H9 (cell line): Measurements from ENCODE around the gene PLCG1. TPM values are rescaled to one million over a fixed set of nuclear protein-coding genes. Genes with fewer than 3 reads are reported as not detected.

Experiments used
- DNase-seq: peaks from one replicate; pipeline ENCODE4 v3.0.0-alpha.2; 2017
- H2AFZ ChIP-seq: one replicate; pipeline ENCODE4 v1.6.1; 2013; ENCODE audit warnings: mild to moderate bottlenecking, low read length, control low read depth, moderate library complexity
- H2AK5ac ChIP-seq: 2 replicates; pipeline ENCODE4 v1.6.1; 2013; ENCODE audit warnings: low read length, control low read depth, mixed read lengths; ENCODE audit not compliant: insufficient read length
- H2BK120ac ChIP-seq: one replicate; pipeline ENCODE4 v1.6.1; 2013; ENCODE audit warnings: low read depth, mild to moderate bottlenecking, low read length, control low read depth, inconsistent platforms; ENCODE audit not compliant: poor library complexity, severe bottlenecking
- H2BK12ac ChIP-seq: 2 replicates; pipeline ENCODE4 v1.6.1; 2013; ENCODE audit warnings: low read length, control low read depth, mixed read lengths, low read depth; ENCODE audit not compliant: insufficient read length
- H2BK15ac ChIP-seq: 2 replicates; pipeline ENCODE4 v1.6.1; 2013; ENCODE audit warnings: low read depth, low read length, control low read depth
- H2BK20ac ChIP-seq: one replicate; pipeline ENCODE4 v1.6.1; 2013; ENCODE audit warnings: low read depth, mild to moderate bottlenecking, low read length, control low read depth, inconsistent platforms; ENCODE audit not compliant: poor library complexity, severe bottlenecking
- H2BK5ac ChIP-seq: 2 replicates; pipeline ENCODE4 v1.6.1; 2013; ENCODE audit warnings: low read length, control low read depth, mixed read lengths; ENCODE audit not compliant: insufficient read length
- H3K14ac ChIP-seq: 2 replicates; pipeline ENCODE4 v1.6.1; 2013; ENCODE audit warnings: low read length, control low read depth; ENCODE audit not compliant: insufficient read depth
- H3K18ac ChIP-seq: 2 replicates; pipeline ENCODE4 v1.6.1; 2013; ENCODE audit warnings: low read depth, mild to moderate bottlenecking, mixed read lengths, low read length, control low read depth; ENCODE audit not compliant: insufficient read length
- H3K23ac ChIP-seq: 2 replicates; pipeline ENCODE4 v1.6.1; 2013; ENCODE audit warnings: low read length, control low read depth, mixed read lengths, low read depth; ENCODE audit not compliant: insufficient read length
- H3K23me2 ChIP-seq: 2 replicates; pipeline ENCODE4 v1.6.1; 2013; ENCODE audit warnings: low read depth, mild to moderate bottlenecking, mixed read lengths, low read length, control low read depth; ENCODE audit not compliant: insufficient read length, poor library complexity, severe bottlenecking
- H3K27ac ChIP-seq: 2 replicates; pipeline ENCODE4 v1.5.1; 2013; ENCODE audit warnings: low read length, control low read depth, mixed read lengths, low read depth; ENCODE audit not compliant: insufficient read length
- H3K27me3 ChIP-seq: 2 replicates; pipeline ENCODE4 v1.6.1; 2013; ENCODE audit warnings: low read length, control low read depth, inconsistent platforms; ENCODE audit not compliant: insufficient read depth
- H3K4ac ChIP-seq: 2 replicates; pipeline ENCODE4 v1.6.1; 2013; ENCODE audit warnings: low read depth, mild to moderate bottlenecking, control low read depth, inconsistent platforms, low read length, moderate library complexity
- H3K4me1 ChIP-seq: 2 replicates; pipeline ENCODE4 v1.6.1; 2013; ENCODE audit warnings: low read length, control low read depth, inconsistent platforms; ENCODE audit not compliant: insufficient read depth
- H3K4me2 ChIP-seq: 2 replicates; pipeline ENCODE4 v1.6.1; 2013; ENCODE audit warnings: low read length, control low read depth, mixed read lengths; ENCODE audit not compliant: insufficient read length, insufficient read depth
- H3K56ac ChIP-seq: 2 replicates; pipeline ENCODE4 v1.6.1; 2013; ENCODE audit warnings: low read depth, mild to moderate bottlenecking, mixed read lengths, low read length, control low read depth; ENCODE audit not compliant: insufficient read length
- H3K79me1 ChIP-seq: 2 replicates; pipeline ENCODE4 v1.6.1; 2013; ENCODE audit warnings: low read depth, mild to moderate bottlenecking, moderate library complexity, low read length, control low read depth, inconsistent platforms; ENCODE audit not compliant: insufficient read depth, poor library complexity, severe bottlenecking
- H3K79me2 ChIP-seq: 2 replicates; pipeline ENCODE4 v1.6.1; 2013; ENCODE audit warnings: low read length, control low read depth, inconsistent platforms; ENCODE audit not compliant: insufficient read depth
- H3K9ac ChIP-seq: 2 replicates; pipeline ENCODE4 v1.6.1; 2013; ENCODE audit warnings: low read length, control low read depth, mixed read lengths; ENCODE audit not compliant: insufficient read length; ENCODE audit errors: extremely low read depth
- H3K9me3 ChIP-seq: one replicate; pipeline ENCODE4 v1.6.1; 2013; ENCODE audit warnings: low read depth, low read length, inconsistent platforms; ENCODE audit not compliant: control insufficient read depth
- H3T11ph ChIP-seq: one replicate; pipeline ENCODE4 v1.6.1; 2013; ENCODE audit warnings: mild to moderate bottlenecking, low read length, control low read depth, inconsistent platforms
- H4K20me1 ChIP-seq: one replicate; pipeline ENCODE4 v1.6.1; 2013; ENCODE audit not compliant: control insufficient read depth, insufficient read length, insufficient read depth
- H4K5ac ChIP-seq: 2 replicates; pipeline ENCODE4 v1.6.1; 2013; ENCODE audit warnings: low read depth, mild to moderate bottlenecking, mixed read lengths, low read length, control low read depth; ENCODE audit not compliant: insufficient read length
- H4K8ac ChIP-seq: replicated peaks from 2 replicates; pipeline ENCODE4 v1.6.1; 2013; ENCODE audit warnings: low read length, control low read depth, mixed read lengths, low read depth; ENCODE audit not compliant: insufficient read length
- H4K91ac ChIP-seq: 2 replicates; pipeline ENCODE4 v1.6.1; 2013; ENCODE audit warnings: low read depth, mild to moderate bottlenecking, moderate library complexity, mixed read lengths, low read length, control low read depth; ENCODE audit not compliant: insufficient read length
- H3K27ac Mint-ChIP-seq, 3 experiments: 2 replicates in 2 of 3; 3 replicates in 1 of 3; pipeline ENCODE4 v1.8.0; 2020 to 2021; ENCODE audit warnings: mixed read lengths in 3 of 3, mild to moderate bottlenecking in 1 of 3, moderate library complexity in 1 of 3
- H3K27me3 Mint-ChIP-seq: 2 replicates; pipeline ENCODE4 v1.8.0; 2021; ENCODE audit warnings: low read depth, mild to moderate bottlenecking, moderate library complexity, mixed read lengths
- H3K36me3 Mint-ChIP-seq, 3 experiments: 2 replicates in 2 of 3; 3 replicates in 1 of 3; pipeline ENCODE4 v1.8.0; 2020 to 2021; ENCODE audit warnings: low read depth in 3 of 3, mixed read lengths in 3 of 3; ENCODE audit not compliant: insufficient read depth in 1 of 3
- H3K4me1 Mint-ChIP-seq, 2 experiments: 2 replicates each; pipeline ENCODE4 v1.8.0; 2020; ENCODE audit warnings: mixed read lengths in 2 of 2
- H3K4me3 Mint-ChIP-seq, 2 experiments: 2 replicates in 1 of 2; 3 replicates in 1 of 2; pipeline ENCODE4 v1.8.0; 2020 to 2021; ENCODE audit warnings: mild to moderate bottlenecking in 2 of 2, mixed read lengths in 2 of 2, moderate library complexity in 1 of 2
- H3K9me3 Mint-ChIP-seq, 2 experiments: 2 replicates in 1 of 2; 3 replicates in 1 of 2; pipeline ENCODE4 v1.8.0; 2020; ENCODE audit warnings: mild to moderate bottlenecking in 2 of 2, mixed read lengths in 2 of 2, moderate library complexity in 1 of 2
- WGBS: extraction: QIAGEN DNeasy Blood & Tissue Kit; methylation state at CpG from one replicate; pipeline ENCODE4 v1.1.7; 2013; ENCODE audit warnings: missing lambda C conversion rate, low lambda C conversion rate, mixed read lengths; ENCODE audit not compliant: insufficient read length; ENCODE audit errors: extremely low coverage; 5-methylcytosine and 5-hydroxymethylcytosine counted together
- total RNA-seq: library from RNA; stranded (reverse); gene quantifications from 2 replicates; pipeline ENCODE4 v1.2.1, GENCODE V29; 2021
- TF ChIP-seq, protein P1 (sequence below): fragments of 200-600 bp; sonication (generic); conservative IDR thresholded peaks from 3 replicates; pipeline ENCODE4 v1.8.0; 2021; ENCODE audit warnings: antibody characterized with exemption, mild to moderate bottlenecking

Gene PLCG1
- total RNA-seq, 1 experiment from 2014 or later, result 171 TPM

DNA sequence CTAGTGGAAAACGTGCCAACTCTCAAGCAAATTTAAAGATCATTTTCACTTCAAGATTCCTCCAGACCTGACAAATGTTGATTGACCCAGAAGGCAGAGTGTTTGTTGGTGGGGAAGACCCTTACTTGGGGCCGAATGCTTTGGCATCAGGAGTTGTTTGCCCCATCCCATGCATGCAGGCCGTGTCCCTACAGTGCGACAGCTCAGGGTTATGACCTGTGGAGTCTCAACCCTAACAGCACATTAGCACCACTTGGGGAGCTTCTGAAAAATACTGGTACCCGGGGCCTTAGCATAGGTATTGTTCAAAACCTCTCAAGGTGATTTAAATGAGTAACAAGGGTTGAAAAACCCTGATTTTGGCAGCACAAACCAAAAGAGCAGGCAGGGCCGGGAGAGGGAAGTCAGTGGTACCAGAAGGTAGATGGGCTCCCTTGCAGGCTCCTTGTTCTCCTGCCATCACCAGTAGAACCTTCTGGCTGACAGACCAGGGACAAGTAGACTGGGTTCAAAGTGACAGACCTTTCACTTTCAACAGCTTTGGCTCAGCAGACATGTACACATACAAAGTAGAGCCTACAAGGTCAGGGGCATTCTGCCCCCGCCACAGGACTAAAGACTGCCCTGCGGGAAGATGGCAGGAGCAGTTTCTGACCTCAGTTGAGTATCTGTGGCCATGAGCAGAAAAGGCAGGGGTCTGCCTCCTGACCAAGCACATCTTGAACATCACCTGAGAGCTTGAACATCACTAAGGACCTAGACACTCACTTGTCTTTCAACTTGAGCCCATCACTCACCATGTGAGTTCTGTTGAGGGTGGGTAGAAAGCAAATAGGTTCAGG, 39.6 kb downstream of the PLCG1 start:
- Mint-ChIP-seq H3K27me3 (no peaks in the 10 kb centered on the region), H3K4me1 (peaks cover 26 to 38% of the 10 kb centered on the region in 2 experiments), H3K27ac (peak overlapping the region; percentile 2 to 8 (median 5); a peak in 3 of 7 replicates), H3K9me3 (no peaks in the 10 kb centered on the region), H3K36me3 (peaks cover 25 to 63% (median 41%) of the 10 kb centered on the region in 3 experiments; a peak in 6 of 7 replicates), H3K4me3 (no peak overlapping the region)
- Histone ChIP-seq H2AK5ac (no peak overlapping the region), H3K27me3 (no peaks in the 10 kb centered on the region), H3T11ph (no peak overlapping the region), H3K79me1 (no peaks in the 10 kb centered on the region), H3K4me1 (peaks cover 3% of the 10 kb centered on the region; the same call in 1 of the 2 replicates), H4K8ac (no peak overlapping the region), H3K79me2 (no peaks in the 10 kb centered on the region), H3K9ac (no peak overlapping the region), H3K9me3 (no peaks in the 10 kb centered on the region), H2BK20ac (no peak overlapping the region), H3K23me2 (no peaks in the 10 kb centered on the region), H3K4me2 (no peak overlapping the region), H2BK5ac (no peak overlapping the region), H3K27ac (no peak overlapping the region), H3K4ac (no peak overlapping the region), H2BK120ac (no peak overlapping the region), H2BK12ac (no peak overlapping the region), H3K23ac (no peak overlapping the region), H2BK15ac (no peak overlapping the region), H3K14ac (no peak overlapping the region), H2AFZ (no peak overlapping the region), H4K91ac (no peak overlapping the region), H3K18ac (no peak overlapping the region), H3K56ac (no peak overlapping the region), H4K5ac (no peak overlapping the region), H4K20me1 (no peaks in the 10 kb centered on the region)
- WGBS, result no CpG with 5 or more reads among the region's 8 CpGs
- DNase-seq, result peak; percentile 21
- TF ChIP-seq, protein P1, sequence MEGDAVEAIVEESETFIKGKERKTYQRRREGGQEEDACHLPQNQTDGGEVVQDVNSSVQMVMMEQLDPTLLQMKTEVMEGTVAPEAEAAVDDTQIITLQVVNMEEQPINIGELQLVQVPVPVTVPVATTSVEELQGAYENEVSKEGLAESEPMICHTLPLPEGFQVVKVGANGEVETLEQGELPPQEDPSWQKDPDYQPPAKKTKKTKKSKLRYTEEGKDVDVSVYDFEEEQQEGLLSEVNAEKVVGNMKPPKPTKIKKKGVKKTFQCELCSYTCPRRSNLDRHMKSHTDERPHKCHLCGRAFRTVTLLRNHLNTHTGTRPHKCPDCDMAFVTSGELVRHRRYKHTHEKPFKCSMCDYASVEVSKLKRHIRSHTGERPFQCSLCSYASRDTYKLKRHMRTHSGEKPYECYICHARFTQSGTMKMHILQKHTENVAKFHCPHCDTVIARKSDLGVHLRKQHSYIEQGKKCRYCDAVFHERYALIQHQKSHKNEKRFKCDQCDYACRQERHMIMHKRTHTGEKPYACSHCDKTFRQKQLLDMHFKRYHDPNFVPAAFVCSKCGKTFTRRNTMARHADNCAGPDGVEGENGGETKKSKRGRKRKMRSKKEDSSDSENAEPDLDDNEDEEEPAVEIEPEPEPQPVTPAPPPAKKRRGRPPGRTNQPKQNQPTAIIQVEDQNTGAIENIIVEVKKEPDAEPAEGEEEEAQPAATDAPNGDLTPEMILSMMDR, result no peak
